HFFc6 (cell line): ENCODE results near the gene S100A4. TPM values are rescaled to one million over a fixed set of nuclear protein-coding genes. Genes with fewer than 3 reads are reported as not detected.

ENCODE experiments used
- DNase-seq: peaks from one replicate; pipeline ENCODE4 v3.0.0-alpha.2; 2018
- H3K27ac Mint-ChIP-seq: 2 replicates; pipeline ENCODE4 v1.8.0; 2020; ENCODE audit warnings: mild to moderate bottlenecking, mixed read lengths
- H3K27me3 Mint-ChIP-seq: 2 replicates; pipeline ENCODE4 v1.8.0; 2021; ENCODE audit warnings: mild to moderate bottlenecking, moderate library complexity, mixed read lengths; ENCODE audit not compliant: insufficient read depth
- H3K36me3 Mint-ChIP-seq: 2 replicates; pipeline ENCODE4 v1.8.0; 2021; ENCODE audit warnings: low read depth, mixed read lengths
- H3K4me1 Mint-ChIP-seq: 2 replicates; pipeline ENCODE4 v1.8.0; 2020; ENCODE audit warnings: low read depth, mixed read lengths
- H3K4me3 Mint-ChIP-seq: 2 replicates; pipeline ENCODE4 v1.8.0; 2020; ENCODE audit warnings: mild to moderate bottlenecking, moderate library complexity, mixed read lengths
- H3K9me3 Mint-ChIP-seq: 2 replicates; pipeline ENCODE4 v1.8.0; 2020; ENCODE audit warnings: mild to moderate bottlenecking, mixed read lengths
- total RNA-seq, 6 experiments: library from RNA; stranded (reverse); fragmentation: NEBNext Ultra II Directional; extraction: Animal tissue kit (Norgen Biotek cat#: 25700); gene quantifications; 2 replicates in 1 of 6; 3 replicates in 5 of 6; pipeline ENCODE4 v1.2.3, GENCODE V29; 2021
- TF ChIP-seq, protein P1 (sequence below): fragments of 200-600 bp; sonication (generic); IDR thresholded peaks from 2 replicates; pipeline ENCODE4 v1.5.0; 2021; ENCODE audit warnings: antibody characterized with exemption, mild to moderate bottlenecking

The S100A4 gene
- total RNA-seq, 6 experiments from 2014 or later: 394 to 846 (median 814) TPM

DNA sequence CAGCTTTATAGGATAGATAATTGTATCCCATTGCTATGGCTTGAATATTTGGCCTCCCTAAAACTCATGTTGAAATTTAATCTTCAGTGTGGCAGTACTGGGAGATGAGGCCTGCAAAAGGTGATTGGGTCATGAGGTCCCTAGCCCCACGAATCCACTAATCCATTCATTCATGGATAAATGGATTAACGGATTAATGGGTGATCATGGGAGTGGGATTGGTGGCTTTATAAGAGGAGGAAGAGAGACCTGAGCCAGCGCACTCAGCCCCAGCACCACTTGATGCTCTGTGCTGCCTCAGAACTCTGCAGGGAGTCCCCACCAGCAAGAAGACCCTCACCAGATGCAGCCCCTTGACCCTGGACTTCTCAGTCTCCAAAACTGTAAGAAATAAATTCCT, 41.8 kb downstream of the S100A4 start:
- Mint-ChIP-seq H3K4me3 (no peak overlapping the region), H3K27ac (no peak overlapping the region), H3K9me3 (no peaks in the 10 kb centered on the region), H3K27me3 (peaks cover 2% of the 10 kb centered on the region; the same call in 1 of the 2 replicates), H3K36me3 (no peaks in the 10 kb centered on the region), H3K4me1 (peaks cover 38% of the 10 kb centered on the region)
- TF ChIP-seq, protein P1, sequence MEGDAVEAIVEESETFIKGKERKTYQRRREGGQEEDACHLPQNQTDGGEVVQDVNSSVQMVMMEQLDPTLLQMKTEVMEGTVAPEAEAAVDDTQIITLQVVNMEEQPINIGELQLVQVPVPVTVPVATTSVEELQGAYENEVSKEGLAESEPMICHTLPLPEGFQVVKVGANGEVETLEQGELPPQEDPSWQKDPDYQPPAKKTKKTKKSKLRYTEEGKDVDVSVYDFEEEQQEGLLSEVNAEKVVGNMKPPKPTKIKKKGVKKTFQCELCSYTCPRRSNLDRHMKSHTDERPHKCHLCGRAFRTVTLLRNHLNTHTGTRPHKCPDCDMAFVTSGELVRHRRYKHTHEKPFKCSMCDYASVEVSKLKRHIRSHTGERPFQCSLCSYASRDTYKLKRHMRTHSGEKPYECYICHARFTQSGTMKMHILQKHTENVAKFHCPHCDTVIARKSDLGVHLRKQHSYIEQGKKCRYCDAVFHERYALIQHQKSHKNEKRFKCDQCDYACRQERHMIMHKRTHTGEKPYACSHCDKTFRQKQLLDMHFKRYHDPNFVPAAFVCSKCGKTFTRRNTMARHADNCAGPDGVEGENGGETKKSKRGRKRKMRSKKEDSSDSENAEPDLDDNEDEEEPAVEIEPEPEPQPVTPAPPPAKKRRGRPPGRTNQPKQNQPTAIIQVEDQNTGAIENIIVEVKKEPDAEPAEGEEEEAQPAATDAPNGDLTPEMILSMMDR: no peak
- no peak for DNase-seq

DNA sequence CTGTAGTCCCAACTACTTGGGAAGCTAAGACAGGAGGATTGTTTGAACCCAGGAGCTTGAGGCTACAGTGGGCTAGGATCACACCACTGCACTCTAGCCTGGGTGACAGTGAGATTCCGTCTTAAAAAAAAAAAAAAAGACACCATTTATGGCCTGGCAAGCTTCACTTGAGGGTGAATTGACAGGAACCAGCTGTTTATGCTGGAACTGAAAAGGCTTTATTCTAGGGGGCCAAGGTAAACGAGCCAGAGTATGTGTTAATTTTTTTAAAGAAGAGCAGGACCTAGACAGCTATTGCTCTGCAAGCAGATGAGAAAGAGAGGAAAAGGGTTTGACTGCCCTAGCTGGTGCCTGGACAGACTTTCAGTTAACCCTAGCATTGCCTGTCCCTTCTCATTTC, 46.9 kb downstream of the S100A4 start:
- H3K4me1 Mint-ChIP-seq: no peaks in the 10 kb centered on the region
- H3K4me3 Mint-ChIP-seq: no peak overlapping the region
- TF ChIP-seq, protein P1: no peak
- H3K9me3 Mint-ChIP-seq: no peaks in the 10 kb centered on the region
- no peak overlapping the region for H3K27ac Mint-ChIP-seq
- DNase-seq: no peak
- H3K36me3 Mint-ChIP-seq: no peaks in the 10 kb centered on the region
- peaks cover 7% of the 10 kb centered on the region for H3K27me3 Mint-ChIP-seq

DNA sequence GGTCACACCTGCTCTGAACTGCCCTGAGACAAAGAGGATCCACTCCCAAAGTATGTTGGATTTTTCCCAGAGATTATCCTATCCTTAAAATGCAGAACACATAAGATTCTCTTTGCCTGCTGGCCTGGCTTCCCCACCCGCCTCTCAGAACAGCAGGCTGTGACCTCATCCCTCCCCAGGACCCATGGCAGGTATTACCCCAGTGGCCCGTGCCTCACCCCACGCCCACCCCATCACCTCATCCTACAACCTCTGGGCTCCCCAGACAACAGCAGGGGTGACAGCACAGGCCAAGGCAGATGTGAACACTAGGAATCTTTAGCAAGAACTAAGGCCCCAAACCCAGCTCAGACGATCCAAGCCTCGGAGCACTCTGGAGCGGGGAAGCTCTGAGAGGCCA, 50.1 kb downstream of the S100A4 start:
- no peak overlapping the region for H3K27ac Mint-ChIP-seq
- no peak overlapping the region for H3K4me3 Mint-ChIP-seq
- H3K4me1 Mint-ChIP-seq: peaks cover 14% of the 10 kb centered on the region
- TF ChIP-seq, protein P1: no peak
- H3K9me3 Mint-ChIP-seq: no peaks in the 10 kb centered on the region
- no peak for DNase-seq
- no peaks in the 10 kb centered on the region for H3K36me3 Mint-ChIP-seq
- peaks cover 7% of the 10 kb centered on the region for H3K27me3 Mint-ChIP-seq

DNA sequence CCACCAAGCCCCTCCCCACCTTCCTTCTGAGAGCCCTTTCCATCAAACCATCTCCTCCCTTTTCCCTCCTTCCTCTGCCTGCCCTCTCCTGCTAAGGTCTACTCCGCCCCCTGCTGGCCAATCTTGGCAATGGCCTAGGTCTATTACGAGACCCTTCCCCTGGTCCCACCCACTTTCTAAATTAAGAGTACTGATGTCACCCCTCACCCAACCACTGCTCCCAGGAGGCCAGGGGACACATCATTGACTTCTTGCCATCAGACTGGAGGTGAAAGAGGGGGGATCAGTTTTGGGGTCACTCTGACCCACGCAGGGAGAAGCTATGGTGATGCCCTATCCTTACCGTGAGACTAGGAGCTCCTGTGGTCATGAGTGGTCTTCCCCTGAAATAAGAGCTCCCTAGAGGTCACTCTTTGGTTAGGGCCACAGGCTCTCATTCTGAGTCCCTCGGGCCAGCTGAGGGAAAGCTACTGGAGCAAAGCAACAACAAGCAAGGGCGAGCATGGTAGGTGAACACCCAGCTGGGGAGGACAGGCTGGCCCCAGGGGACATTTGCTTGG, 50.5 kb downstream of the S100A4 start:
- Mint-ChIP-seq H3K4me1 (peaks cover 19% of the 10 kb centered on the region), H3K27ac (no peak overlapping the region), H3K4me3 (no peak overlapping the region), H3K36me3 (no peaks in the 10 kb centered on the region), H3K27me3 (peaks cover 7% of the 10 kb centered on the region), H3K9me3 (no peaks in the 10 kb centered on the region)
- peak; percentile 40 for DNase-seq
- TF ChIP-seq, protein P1: peak; percentile 99

Other genes with a start within 250 kb of the S100A4 start
- gene PGLYRP3, start 232.9 kb downstream of the S100A4 start, total RNA-seq: not detected
- gene PGLYRP4, start 197.0 kb downstream of the S100A4 start, total RNA-seq: not detected
- gene S100A9, start 188.0 kb downstream of the S100A4 start, total RNA-seq: not detected
- not detected for gene S100A12, start 170.2 kb downstream of the S100A4 start, total RNA-seq
- gene S100A8, start 154.7 kb downstream of the S100A4 start, total RNA-seq: not detected
- not detected for gene S100A7A, start 129.3 kb downstream of the S100A4 start, total RNA-seq
- not detected for gene S100A7, start 85.2 kb downstream of the S100A4 start, total RNA-seq
- gene S100A6, start 9.8 kb downstream of the S100A4 start, total RNA-seq: 1,000 to 10,000 TPM; 1,971 to 2,311 (median 2,129) TPM
- gene S100A5, start 4.9 kb downstream of the S100A4 start, total RNA-seq: 1 to 10 TPM in 1 of 6 experiments, under 1 TPM in 5; 0.40 to 1.2 (median 0.71) TPM
- gene S100A3, start 3.5 kb upstream of the S100A4 start, total RNA-seq: 1 to 10 TPM; 3.4 to 5.6 (median 5.1) TPM
- 10 to 100 TPM in 4 of 6 experiments, 1 to 10 TPM in 2; 7.4 to 12.5 (median 10.4) TPM for gene S100A2, start 20.0 kb upstream of the S100A4 start, total RNA-seq
- 100 to 1,000 TPM; 235 to 351 (median 258) TPM for gene S100A16, start 67.3 kb upstream of the S100A4 start, total RNA-seq
- gene S100A14, start 70.5 kb upstream of the S100A4 start, total RNA-seq: under 1 TPM in 1 of 6 experiments, not detected in 5; 0.54 TPM
- 100 to 1,000 TPM; 162 to 225 (median 208) TPM for gene S100A13, start 81.7 kb upstream of the S100A4 start, total RNA-seq
- under 1 TPM in 3 of 6 experiments, not detected in 3; 0.59 to 0.96 (median 0.82) TPM for gene S100A1, start 82.6 kb upstream of the S100A4 start, total RNA-seq
- 10 to 100 TPM; 48.1 to 57.9 (median 53.9) TPM for gene CHTOP, start 88.3 kb upstream of the S100A4 start, total RNA-seq
- 10 to 100 TPM; 40.7 to 46.7 (median 42.4) TPM for gene SNAPIN, start 112.9 kb upstream of the S100A4 start, total RNA-seq
- gene ILF2, start 125.2 kb upstream of the S100A4 start, total RNA-seq: 100 to 1,000 TPM; 127 to 169 (median 156) TPM
- gene NPR1, start 132.9 kb upstream of the S100A4 start, total RNA-seq: under 1 TPM in 1 of 6 experiments, not detected in 5; 0.05 TPM
- gene INTS3, start 182.2 kb upstream of the S100A4 start, total RNA-seq: 10 to 100 TPM; 33.6 to 43.8 (median 36.4) TPM
- 1 to 10 TPM; 5.0 to 7.0 (median 6.1) TPM for gene SLC27A3, start 229.6 kb upstream of the S100A4 start, total RNA-seq